OCI-LY3 (cell line): ENCODE data around the gene TANC1.
A peak's percentile ranks its signal among the peaks of the same experiment; 100 is the strongest.

Experiments used
- H2AFZ ChIP-seq: fragments of 200-600, 300-600 bp; shearing (Covaris generic); 2 replicates; pipeline ENCODE4 v1.6.0; 2014; ENCODE audit warnings: antibody characterized with exemption, low read depth, low read length
- H3K27ac ChIP-seq: fragments of 200-600, 300-600 bp; sonication (generic); 2 replicates; pipeline ENCODE4 v1.5.1; 2014; ENCODE audit warnings: mild to moderate bottlenecking, low read length, moderate library complexity, mixed read lengths
- H3K27me3 ChIP-seq: fragments of 200-600, 300-600 bp; sonication (generic); 2 replicates; pipeline ENCODE4 v1.6.1; 2014; ENCODE audit warnings: low read depth, low read length, mixed read lengths
- H3K36me3 ChIP-seq: fragments of 200-600, 300-600 bp; sonication (generic); replicated peaks from 2 replicates; pipeline ENCODE3; 2014; ENCODE audit warnings: low read depth, low read length, mixed read lengths
- H3K4me1 ChIP-seq: fragments of 300-600, 200-600 bp; sonication (generic); 2 replicates; pipeline ENCODE4 v1.6.1; 2014; ENCODE audit warnings: low read length, mixed read lengths
- H3K4me2 ChIP-seq: fragments of 200-600, 300-600 bp; sonication (generic); 2 replicates; pipeline ENCODE4 v1.6.1; 2014; ENCODE audit warnings: low read length, mixed read lengths
- H3K4me3 ChIP-seq: fragments of 300-600, 200-600 bp; sonication (generic); 2 replicates; pipeline ENCODE4 v1.5.1; 2014; ENCODE audit warnings: antibody characterized with exemption, mild to moderate bottlenecking, low read length, moderate library complexity
- H3K79me2 ChIP-seq: fragments of 300-600, 200-600 bp; shearing (Covaris generic); 2 replicates; pipeline ENCODE4 v1.6.1; 2014; ENCODE audit warnings: mild to moderate bottlenecking, low read length, mixed read lengths
- H3K9ac ChIP-seq: fragments of 300-600, 200-600 bp; shearing (Covaris generic); 2 replicates; pipeline ENCODE4 v1.6.0; 2014; ENCODE audit warnings: mild to moderate bottlenecking, low read length, moderate library complexity
- H3K9me3 ChIP-seq: fragments of 200-600, 300-600 bp; shearing (Covaris generic); 2 replicates; pipeline ENCODE4 v1.6.1; 2014; ENCODE audit warnings: low read length, mixed read lengths; ENCODE audit not compliant: insufficient read depth
- H4K20me1 ChIP-seq: fragments of 200-600, 300-600 bp; sonication (generic); 2 replicates; pipeline ENCODE4 v1.6.1; 2016; ENCODE audit warnings: low read length, mixed read lengths; ENCODE audit not compliant: insufficient read depth
- EZH2phosphoT487 ChIP-seq: fragments of 200-600 bp; shearing (Covaris generic); IDR thresholded peaks from 2 replicates; pipeline ENCODE4 v1.6.1; 2018; ENCODE audit warnings: antibody characterized with exemption, mixed run types, low read depth
- TF ChIP-seq, protein P1 (sequence below): fragments of 200-600, 300-600 bp; sonication (generic); IDR thresholded peaks from 2 replicates; pipeline ENCODE4 v1.5.1; 2014; ENCODE audit warnings: antibody characterized with exemption, low read length, low read depth

Gene TANC1

GRCh38 chr2:159206736-159207380, 238.4 kb downstream of the TANC1 start:
- Histone ChIP-seq H4K20me1 (no peaks in the 10 kb centered on the region), H3K9ac (no peak overlapping the region), H2AFZ (no peak overlapping the region), H3K36me3 (no peaks in the 10 kb centered on the region), H3K79me2 (no peaks in the 10 kb centered on the region), H3K4me3 (no peak overlapping the region), H3K9me3 (no peaks in the 10 kb centered on the region), H3K27ac (no peak overlapping the region), H3K27me3 (no peaks in the 10 kb centered on the region), H3K4me2 (no peak overlapping the region), H3K4me1 (peaks cover 3% of the 10 kb centered on the region)
- TF ChIP-seq EZH2phosphoT487 = no peak
- TF ChIP-seq, protein P1, sequence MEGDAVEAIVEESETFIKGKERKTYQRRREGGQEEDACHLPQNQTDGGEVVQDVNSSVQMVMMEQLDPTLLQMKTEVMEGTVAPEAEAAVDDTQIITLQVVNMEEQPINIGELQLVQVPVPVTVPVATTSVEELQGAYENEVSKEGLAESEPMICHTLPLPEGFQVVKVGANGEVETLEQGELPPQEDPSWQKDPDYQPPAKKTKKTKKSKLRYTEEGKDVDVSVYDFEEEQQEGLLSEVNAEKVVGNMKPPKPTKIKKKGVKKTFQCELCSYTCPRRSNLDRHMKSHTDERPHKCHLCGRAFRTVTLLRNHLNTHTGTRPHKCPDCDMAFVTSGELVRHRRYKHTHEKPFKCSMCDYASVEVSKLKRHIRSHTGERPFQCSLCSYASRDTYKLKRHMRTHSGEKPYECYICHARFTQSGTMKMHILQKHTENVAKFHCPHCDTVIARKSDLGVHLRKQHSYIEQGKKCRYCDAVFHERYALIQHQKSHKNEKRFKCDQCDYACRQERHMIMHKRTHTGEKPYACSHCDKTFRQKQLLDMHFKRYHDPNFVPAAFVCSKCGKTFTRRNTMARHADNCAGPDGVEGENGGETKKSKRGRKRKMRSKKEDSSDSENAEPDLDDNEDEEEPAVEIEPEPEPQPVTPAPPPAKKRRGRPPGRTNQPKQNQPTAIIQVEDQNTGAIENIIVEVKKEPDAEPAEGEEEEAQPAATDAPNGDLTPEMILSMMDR = no peak

DNA sequence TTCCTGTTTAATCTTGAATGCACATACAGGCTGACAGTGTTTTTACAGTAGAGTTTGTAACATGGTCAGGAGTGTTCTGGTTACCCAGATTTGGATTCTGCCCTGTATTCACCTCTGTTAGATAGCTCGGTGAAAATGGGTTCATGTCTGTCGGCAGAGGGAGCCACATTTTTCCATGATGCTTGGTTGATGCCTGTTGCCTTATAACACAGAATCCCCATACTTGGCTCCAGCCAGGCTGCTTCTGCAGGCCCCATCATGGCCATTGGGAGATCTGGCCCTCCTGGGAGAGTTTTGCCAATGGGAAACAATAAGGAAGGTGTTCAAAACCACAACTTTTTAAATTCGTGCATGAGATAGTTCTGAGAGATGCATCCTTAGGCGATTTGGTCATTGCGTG, 240.0 kb downstream of the TANC1 start:
- no peak overlapping the region for H2AFZ ChIP-seq
- TF ChIP-seq EZH2phosphoT487 = no peak
- TF ChIP-seq, protein P1 = peak; percentile 49
- H3K4me2 ChIP-seq = no peak overlapping the region
- H3K27ac ChIP-seq = no peak overlapping the region
- no peaks in the 10 kb centered on the region for H3K9me3 ChIP-seq
- H3K4me3 ChIP-seq = no peak overlapping the region
- H4K20me1 ChIP-seq = no peaks in the 10 kb centered on the region
- H3K4me1 ChIP-seq = no peaks in the 10 kb centered on the region
- no peaks in the 10 kb centered on the region for H3K79me2 ChIP-seq
- no peaks in the 10 kb centered on the region for H3K27me3 ChIP-seq
- H3K36me3 ChIP-seq = no peaks in the 10 kb centered on the region
- H3K9ac ChIP-seq = no peak overlapping the region

DNA sequence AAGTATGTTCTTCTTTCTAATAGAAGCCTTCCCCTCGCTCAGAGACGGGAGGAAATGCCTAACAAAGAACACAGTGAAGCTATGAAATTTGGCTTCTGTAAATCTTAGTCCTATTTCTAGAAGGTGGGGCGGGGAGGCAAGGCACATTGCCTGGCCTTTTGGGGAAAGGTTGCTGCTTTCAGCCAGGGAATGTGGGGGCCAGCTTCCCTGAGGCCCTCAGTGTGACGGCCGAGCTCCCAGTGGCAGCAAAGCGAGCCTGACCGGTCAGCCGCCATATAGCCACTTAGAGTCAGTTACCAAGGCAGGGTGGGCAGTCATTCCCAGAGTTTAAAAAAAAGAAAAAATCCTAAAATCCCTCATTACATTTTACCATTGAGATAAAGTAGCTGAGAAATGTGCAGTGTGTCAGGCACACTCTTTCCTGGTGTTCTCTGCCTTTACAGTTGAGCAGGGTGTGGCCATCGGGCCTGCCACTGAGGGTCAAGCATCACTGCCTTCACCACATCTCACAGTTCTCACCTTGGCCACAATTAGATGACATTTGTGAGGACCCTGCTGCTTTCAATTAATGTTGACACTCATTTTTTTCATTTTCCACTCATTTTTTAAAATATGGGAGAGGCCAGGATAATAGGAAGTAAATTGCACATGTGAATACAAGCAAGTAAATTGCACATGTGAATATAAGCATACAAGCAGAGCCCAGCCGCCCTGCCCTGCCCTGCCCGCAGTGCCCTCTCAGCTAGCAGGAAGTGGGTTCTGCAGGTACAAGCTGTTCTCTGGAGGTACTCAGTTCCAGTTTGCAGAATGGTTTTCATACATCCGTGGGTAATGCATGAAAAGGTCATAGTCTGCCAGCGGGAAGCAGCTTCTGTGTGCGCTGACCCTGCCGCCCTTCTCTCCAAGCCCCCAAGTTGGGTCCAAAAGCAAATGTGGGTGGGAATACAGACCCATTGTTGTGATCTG, 241.2 kb downstream of the TANC1 start:
- H3K36me3 ChIP-seq = no peaks in the 10 kb centered on the region
- no peaks in the 10 kb centered on the region for H3K27me3 ChIP-seq
- H3K4me2 ChIP-seq = no peak overlapping the region

More for the DNA sequence above, 241.2 kb downstream of the TANC1 start:
- no peak for TF ChIP-seq EZH2phosphoT487
- TF ChIP-seq, protein P1 = no peak
- Histone ChIP-seq H4K20me1 (no peaks in the 10 kb centered on the region), H3K9me3 (no peaks in the 10 kb centered on the region), H2AFZ (no peak overlapping the region), H3K4me1 (no peaks in the 10 kb centered on the region), H3K27ac (no peak overlapping the region), H3K9ac (no peak overlapping the region), H3K4me3 (no peak overlapping the region), H3K79me2 (no peaks in the 10 kb centered on the region)
